HS-5 (cell line): ENCODE results near the gene ATG7.
"Not testable (repeated sequence)": the region's sequence is repeated elsewhere in the genome, so short reads cannot be mapped to it uniquely, and the experiment has no call there.

Experiments
- DNase-seq: peaks from one replicate; pipeline ENCODE4 v3.0.0-alpha.2; 2012; ENCODE audit warnings: low read depth

Gene ATG7

DNA sequence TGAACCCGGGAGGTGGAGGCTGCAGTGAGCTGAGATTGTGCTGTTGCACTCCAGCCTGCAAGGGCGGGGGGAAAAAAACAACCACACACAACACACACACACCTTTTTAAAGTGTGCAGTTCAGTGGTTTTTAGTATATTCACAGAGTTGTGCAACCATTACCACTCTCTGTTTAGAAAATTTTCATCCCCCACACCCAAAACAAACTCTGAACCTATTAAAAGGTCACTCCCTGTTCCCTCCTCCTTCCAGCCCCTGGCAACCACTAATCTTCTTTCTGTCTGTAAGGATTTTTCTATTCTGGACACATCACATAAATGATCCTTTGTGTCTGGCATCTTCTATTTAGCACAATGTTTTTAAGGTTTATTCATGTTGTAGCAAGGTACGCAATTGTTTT, 159.1 kb downstream of the ATG7 start:
- no peak for DNase-seq

DNA sequence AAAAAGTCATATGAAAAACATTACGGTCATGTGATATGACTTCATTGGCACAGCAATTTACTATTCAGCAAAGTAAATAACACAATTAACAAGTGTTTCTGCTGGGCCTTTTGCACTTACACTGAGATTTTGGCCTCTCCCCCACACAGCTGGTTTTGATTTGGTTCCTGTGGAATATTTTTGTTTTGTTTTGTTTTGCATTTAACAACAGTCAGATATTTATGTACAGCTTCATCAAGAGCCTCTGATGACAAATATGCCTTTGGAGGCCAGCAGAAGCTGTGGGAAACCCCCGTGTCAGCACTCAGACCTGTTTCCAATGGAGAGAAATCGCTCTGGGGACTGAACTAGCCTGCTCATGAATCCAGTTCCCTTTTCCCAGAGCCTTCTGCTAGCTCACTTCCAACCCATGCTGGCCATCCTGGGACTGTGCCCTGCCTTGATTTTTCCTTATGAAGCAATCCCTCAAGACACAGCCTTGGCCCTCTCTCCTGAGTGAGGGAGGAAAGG, 161.9 kb downstream of the ATG7 start:
- DNase-seq: no peak

- no peak for DNase-seq
These were observed 162.4 kb downstream of the ATG7 start for GRCh38 chr3:11434563-11435096.

DNA sequence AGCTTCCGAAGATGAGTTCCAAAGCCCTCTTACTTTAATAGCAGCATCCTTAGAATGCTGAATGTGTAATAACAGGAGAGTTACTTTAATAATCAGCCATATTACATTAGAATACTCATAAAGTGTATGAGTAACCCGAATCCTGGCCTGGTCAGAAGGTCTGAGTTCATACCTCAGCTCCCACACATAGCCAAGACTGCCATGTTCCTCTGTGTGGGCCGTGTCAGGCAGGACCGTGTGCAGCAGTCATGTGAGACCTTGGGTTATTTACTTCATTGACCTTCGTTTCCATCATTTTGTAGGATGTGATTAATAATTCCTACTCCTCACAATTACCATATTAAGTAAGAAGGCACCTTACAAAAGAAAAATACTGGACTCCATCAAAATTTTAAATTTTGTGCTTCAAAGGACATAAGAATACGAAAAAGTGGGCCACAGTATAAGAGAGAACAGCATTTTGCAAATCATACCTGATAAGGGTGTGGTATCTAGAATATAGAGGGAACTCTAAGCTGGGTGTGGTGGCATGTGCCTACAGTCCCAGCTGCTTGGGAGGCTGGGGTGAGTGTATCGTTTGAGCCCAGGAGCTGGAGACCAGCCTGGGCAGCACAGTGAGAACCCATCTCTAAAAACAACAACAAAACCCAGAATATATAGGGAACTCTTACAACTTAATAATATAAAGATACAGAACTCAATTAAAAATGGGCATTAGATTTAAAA, 163.4 kb downstream of the ATG7 start:
- DNase-seq: no peak

GRCh38 chr3:11436775-11437174, 164.6 kb downstream of the ATG7 start:
- no peak for DNase-seq

GRCh38 chr3:11437506-11437905, 165.3 kb downstream of the ATG7 start:
- DNase-seq: no peak

DNA sequence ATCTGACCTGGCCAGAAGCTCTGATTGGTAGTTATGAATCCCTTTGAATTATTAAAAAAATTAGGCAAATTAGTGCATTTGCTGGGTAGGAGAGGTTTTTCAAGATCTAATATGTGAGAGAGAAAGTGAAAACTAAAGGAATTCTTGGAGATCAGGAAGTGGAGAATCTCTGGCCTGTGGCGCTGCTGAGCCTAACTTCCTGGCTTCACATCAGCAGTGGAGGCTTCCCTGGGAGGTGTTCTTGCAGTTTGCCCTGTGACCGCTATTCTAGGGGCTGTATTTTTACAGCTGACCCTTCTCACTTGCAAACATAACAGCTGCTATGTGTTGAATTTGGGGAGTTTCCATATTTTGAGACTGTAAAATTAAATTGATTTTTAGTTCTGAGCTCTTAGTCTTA, 166.4 kb downstream of the ATG7 start:
- no peak for DNase-seq

DNA sequence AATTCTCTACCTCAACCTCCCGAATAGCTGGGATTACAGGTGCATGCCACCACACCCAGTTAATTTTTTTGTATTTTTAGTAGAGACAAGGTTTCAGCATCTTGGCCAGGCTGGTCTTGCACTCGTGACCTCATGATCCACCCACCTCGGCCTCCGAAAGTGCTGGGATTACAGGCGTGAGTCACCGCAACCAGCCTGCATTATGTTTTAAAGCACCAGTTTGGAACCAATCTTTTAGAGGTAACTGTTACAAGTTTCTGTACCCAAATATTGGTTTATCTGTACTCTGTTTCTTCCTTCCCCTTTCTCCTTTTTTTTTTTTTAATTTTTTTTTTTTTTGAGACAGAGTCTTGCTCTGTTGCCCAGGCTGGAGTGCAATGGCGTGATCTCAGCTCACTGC, 169.1 kb downstream of the ATG7 start:
- not testable (repeated sequence) for DNase-seq

DNA sequence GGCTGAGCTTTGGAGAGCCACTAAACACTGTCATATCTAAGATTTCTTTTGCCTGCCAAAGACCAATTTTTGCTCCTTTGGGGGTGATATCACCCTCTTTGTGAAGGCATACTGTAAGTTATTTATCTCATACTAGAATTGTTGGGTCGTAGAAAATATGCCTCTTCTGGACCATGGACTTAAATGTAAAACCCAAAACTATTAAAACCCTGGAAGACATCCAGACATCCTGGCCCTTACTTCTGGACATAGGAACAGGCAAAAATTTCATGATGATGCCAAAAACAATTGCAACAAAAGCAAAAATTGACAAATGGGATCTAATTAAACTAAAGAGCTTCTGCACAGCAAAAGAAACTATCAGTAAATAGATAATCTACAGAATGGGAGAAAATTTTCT, 172.2 kb downstream of the ATG7 start:
- no peak for DNase-seq

GRCh38 chr3:11445193-11445592, 173.0 kb downstream of the ATG7 start:
- not testable (repeated sequence) for DNase-seq

DNA sequence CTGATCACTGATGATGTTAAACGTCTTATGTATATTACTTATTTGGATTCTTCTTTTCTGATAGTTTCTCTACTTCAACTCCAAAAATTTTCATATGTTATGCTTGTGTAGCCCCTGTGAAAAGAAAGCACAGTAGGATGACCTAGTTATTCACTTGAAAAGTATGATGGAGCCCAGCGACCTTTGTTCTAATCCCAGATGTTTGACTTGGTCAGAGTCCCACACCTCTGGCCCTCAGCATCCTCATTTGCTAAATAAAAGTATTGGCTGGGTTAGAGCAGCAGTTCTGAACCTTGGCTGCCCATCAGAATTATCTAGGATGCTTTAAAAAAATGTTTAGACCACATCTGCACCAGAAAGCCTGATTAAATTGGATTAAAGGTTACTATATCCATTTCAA, 173.7 kb downstream of the ATG7 start:
- DNase-seq: no peak

DNA sequence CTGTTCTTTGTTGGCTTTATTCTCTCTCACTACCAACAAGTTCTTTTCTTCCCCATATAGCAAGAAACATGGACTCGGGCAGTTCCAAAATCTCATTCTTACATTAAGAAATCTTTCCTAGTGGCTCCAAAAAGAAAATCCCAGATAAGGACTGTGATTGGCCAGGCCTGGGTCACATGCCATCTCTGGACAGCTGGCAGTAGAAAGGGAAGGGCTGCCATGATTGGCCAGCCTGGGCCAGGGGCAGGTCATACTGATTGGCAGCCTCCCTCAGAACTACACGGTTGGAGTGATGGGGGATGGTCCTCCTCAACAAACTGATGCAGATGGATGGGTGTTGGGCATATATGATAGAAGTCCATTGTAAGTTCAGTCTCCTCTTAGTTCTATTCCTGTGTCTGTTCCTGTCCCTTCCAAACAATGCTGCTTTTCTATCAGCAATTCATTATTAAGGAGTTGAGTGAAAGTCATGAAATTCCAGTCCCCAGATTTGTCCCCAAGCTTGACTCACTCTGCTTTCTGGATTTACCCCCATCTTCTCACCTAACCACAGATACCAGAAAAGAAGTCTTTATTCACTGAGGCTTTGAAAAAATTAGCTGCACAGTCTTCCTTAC, 175.5 kb downstream of the ATG7 start:
- DNase-seq: no peak

DNA sequence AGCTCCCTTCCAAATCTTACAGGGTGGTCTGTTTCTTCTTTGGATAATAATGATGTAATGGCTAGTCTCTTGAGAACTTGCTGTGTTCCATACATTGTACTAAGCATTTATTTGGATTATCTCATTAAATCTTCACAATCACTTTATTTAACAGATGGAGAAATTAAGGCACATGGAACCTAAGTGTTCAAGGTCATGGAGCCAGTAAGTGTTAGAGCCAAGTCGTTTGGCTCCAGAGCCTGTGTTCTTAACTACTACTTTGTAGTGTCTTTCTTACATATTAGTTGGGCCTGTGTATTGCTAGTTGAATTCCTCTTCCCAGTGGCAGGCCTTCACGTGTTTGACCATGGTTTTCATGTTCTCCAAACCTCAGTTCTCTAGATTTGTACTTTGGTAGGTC, 177.8 kb downstream of the ATG7 start:
- no peak for DNase-seq

DNA sequence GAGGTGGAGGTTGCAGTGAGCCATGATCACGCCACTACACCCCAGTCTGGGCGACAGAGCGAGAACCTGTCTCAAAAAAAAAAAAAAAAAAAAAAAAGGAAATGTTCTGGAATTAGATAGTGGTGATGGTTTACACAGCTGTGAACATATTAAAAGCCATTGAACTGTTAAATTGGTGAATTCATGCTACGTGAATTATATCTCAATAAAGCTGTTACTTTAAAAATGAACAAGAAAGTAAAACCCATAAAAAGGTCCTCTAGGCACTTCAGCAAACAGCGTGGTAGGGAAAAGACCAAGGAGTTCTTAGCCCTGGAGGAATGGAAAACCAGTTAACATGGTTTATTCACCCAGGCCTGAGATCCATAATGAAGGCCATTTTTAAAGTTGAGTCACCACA, 180.1 kb downstream of the ATG7 start:
- DNase-seq: no peak

GRCh38 chr3:11452885-11453847, 181.0 kb downstream of the ATG7 start:
- DNase-seq: peak; percentile 35

GRCh38 chr3:11455956-11456355, 183.8 kb downstream of the ATG7 start:
- peak; percentile 93 for DNase-seq

DNA sequence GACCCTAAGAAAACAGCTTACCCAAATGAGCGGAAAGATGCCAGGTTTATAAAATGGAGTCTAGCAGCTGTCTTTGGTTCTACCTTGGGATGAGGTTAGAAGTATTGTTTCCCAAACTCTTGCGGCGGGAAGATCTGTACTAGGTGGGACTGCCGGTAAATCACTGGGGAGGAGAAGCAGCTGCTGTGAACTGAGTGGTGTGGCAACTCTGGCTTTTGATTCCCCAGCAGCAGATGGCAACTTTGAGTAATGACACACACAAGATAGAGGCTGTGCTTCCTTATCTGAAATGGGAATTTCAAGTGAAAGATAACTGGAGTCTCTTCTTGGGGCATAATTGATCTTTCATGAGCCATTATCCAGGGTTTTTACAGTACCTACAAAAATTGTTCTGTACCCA, 184.9 kb downstream of the ATG7 start:
- DNase-seq: no peak

GRCh38 chr3:11459186-11459824, 187.1 kb downstream of the ATG7 start:
- peak; percentile 76 for DNase-seq

DNA sequence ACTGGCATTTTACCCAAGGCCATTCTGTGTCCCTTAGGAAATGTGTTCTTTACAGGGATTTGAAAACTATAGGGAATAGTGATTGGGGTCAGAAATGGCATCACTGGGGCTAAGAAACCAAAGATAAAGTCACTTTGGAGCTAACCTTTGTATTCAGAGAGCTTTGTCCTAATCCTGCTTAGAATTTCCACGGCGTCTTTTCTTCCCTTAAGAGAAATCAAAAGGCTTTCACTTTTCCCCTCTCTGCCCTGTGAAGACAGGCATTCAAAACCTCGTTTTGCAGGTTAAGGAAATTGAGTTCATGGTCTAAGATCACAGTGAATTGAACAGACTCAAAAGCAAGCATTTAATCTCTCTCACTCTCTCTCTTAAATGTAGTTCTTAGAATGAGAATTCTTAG, 189.0 kb downstream of the ATG7 start:
- DNase-seq: no peak

DNA sequence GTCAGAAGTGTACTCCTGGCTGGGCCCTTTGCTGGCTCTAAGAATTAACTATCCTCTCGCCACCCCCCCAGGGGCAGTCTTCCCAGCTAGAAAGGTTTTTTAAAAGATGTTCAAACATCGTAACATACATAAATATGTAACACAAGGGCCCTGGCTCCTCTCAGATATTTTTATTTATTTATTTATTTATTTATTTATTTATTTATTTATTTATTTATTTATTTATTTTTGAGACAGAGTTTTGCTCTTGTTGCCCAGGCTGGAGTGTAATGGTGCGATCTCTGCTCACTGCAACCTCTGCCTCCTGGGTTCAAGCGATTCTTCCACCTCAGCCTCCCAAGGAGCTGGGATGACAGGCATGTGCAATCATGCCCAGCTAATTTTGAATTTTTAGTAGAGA, 190.5 kb downstream of the ATG7 start:
- DNase-seq: not testable (repeated sequence)

GRCh38 chr3:11463591-11463990, 191.4 kb downstream of the ATG7 start:
- DNase-seq: no peak

GRCh38 chr3:11464356-11464755, 192.2 kb downstream of the ATG7 start:
- no peak for DNase-seq
